ENCODE data around the gene DOC2A. TPM values are rescaled to one million over a fixed set of nuclear protein-coding genes. Genes with fewer than 3 reads are reported as not detected.
"Not testable (repeated sequence)": the region's sequence is repeated elsewhere in the genome, so short reads cannot be mapped to it uniquely, and the experiment has no call there.

DOC2A gene
- total and polyA plus RNA-seq, 9 of the 15 experiments (the other 6 are each of a cell fraction or from before 2014, with no cell fraction given): 0.03 to 0.38 (median 0.28) TPM; not detected in 1

GRCh38 chr16:30018731-30019158 is 7.9 kb upstream of the DOC2A start:
- intact Hi-C loops (cut with micrococcal nuclease) (no loop called here), in situ Hi-C loops (cut with MboI) (no loop called here)
- 2% methylated on average over 3 of the region's 4 CpGs for WGBS (ENCODE audit: insufficient coverage, low coverage, missing lambda C conversion rate)
- Histone ChIP-seq H3K79me2 (ENCODE audit: control insufficient read depth, insufficient read depth, low read length) (no peaks in the 10 kb centered on the region; the same call in 2 of the 3 replicates), H3K4me2 (ENCODE audit: insufficient read depth, low read length) (no peak overlapping the region), H2AFZ (ENCODE audit: low read depth, low read length) (no peak overlapping the region), H3K9ac (ENCODE audit: insufficient read depth in 1 of 2, low read depth in 2 of 2, low read length in 2 of 2) (no peak overlapping the region), H4K20me1 (replicated peaks; ENCODE audit: control insufficient read depth, insufficient read depth, low read length) (peaks cover 3% of the 10 kb centered on the region; the same call in 1 of the 2 replicates), H3K9me1 (ENCODE audit: control insufficient read depth, insufficient read depth, low read length) (no peaks in the 10 kb centered on the region), H3K27me3 (ENCODE audit: control insufficient read depth in 2 of 2, insufficient read depth in 2 of 2, low read length in 2 of 2) (peaks cover 0 to 13% of the 10 kb centered on the region in 2 experiments; a peak in 3 of 5 replicates), H3K4me3 (no peak overlapping the region), H3K9me3 (replicated peaks; ENCODE audit: control insufficient read depth, insufficient read depth, low read depth, low read length) (no peaks in the 10 kb centered on the region), H3K4me1 (replicated peaks in 1 of 2; ENCODE audit: control insufficient read depth in 2 of 2, insufficient read depth in 2 of 2, low read length in 2 of 2) (peaks cover 0 to 11% of the 10 kb centered on the region in 2 experiments; a peak in 3 of 5 replicates), H3K36me3 (ENCODE audit: control insufficient read depth, insufficient read depth, low read length) (no peaks in the 10 kb centered on the region), H3K27ac (ENCODE audit: extremely low read depth, low read depth, low read length) (no peak overlapping the region)
- FAIRE-seq (no peak), DNase-seq (ENCODE audit: extremely low read depth in 1 of 4, low spot score in 3 of 4) (no peak), ATAC-seq (no peak)
- BruUV-seq (replicated peaks): no TSS peak
- CTCF ChIA-PET (ENCODE audit: low intra/inter-chr PET ratio): no interaction called here
- TF ChIP-seq FOSL1 (tag; conservative IDR thresholded peaks at IDR 0.05) (0 out of 2 replicates have a peak, but pooled peaks have one; percentile 33), ZEB2 (IDR thresholded peaks at IDR 0.05) (peak; percentile 40; the same call in 1 of the 2 replicates), ZNF717 (CRISPR knock-in tag; IDR thresholded peaks at IDR 0.05) (no peak), JUN (IDR thresholded peaks at IDR 0.05; ENCODE audit: borderline replicate concordance, low read depth, low read length) (0 out of 2 replicates have a peak, but pooled peaks have one; percentile 13), JUN (CRISPR knock-in tag; IDR thresholded peaks at IDR 0.05; ENCODE audit: borderline replicate concordance) (no peak), ATF3 (IDR thresholded peaks at IDR 0.05) (peak; percentile 69), ATF3 (CRISPR knock-in tag; conservative IDR thresholded peaks at IDR 0.05) (no peak), NR1H2 (CRISPR knock-in tag; IDR thresholded peaks at IDR 0.05) (no peak)
- POLR2A ChIA-PET: interaction anchor here (0.8 kb wide), 1 partner anchor 320 kb away, joined by 3 read pairs; no protein-coding TSS in a partner anchor

GRCh38 chr16:30017937-30018336 is 7.1 kb upstream of the DOC2A start:
- H3K9ac ChIP-seq (ENCODE audit: insufficient read depth in 1 of 2, low read depth in 2 of 2, low read length in 2 of 2); H3K27ac ChIP-seq (ENCODE audit: extremely low read depth, low read depth, low read length); POLR2A ChIA-PET; H3K79me2 ChIP-seq (ENCODE audit: control insufficient read depth, insufficient read depth, low read length); H3K4me3 ChIP-seq; FAIRE-seq; H3K9me3 ChIP-seq (replicated peaks; ENCODE audit: control insufficient read depth, insufficient read depth, low read depth, low read length); DNase-seq (ENCODE audit: extremely low read depth in 1 of 4, low spot score in 3 of 4); H2AFZ ChIP-seq (ENCODE audit: low read depth, low read length); in situ Hi-C loops (cut with MboI); H3K27me3 ChIP-seq (ENCODE audit: control insufficient read depth in 2 of 2, insufficient read depth in 2 of 2, low read length in 2 of 2); H3K36me3 ChIP-seq (ENCODE audit: control insufficient read depth, insufficient read depth, low read length); H4K20me1 ChIP-seq (replicated peaks; ENCODE audit: control insufficient read depth, insufficient read depth, low read length); H3K4me2 ChIP-seq (ENCODE audit: insufficient read depth, low read length); ATAC-seq; BruUV-seq (replicated peaks); H3K9me1 ChIP-seq (ENCODE audit: control insufficient read depth, insufficient read depth, low read length); intact Hi-C loops (cut with micrococcal nuclease); CTCF ChIA-PET (ENCODE audit: low intra/inter-chr PET ratio): not testable (repeated sequence)
- peaks cover 0 to 11% of the 10 kb centered on the region in 2 experiments; a peak in 3 of 5 replicates for H3K4me1 ChIP-seq (replicated peaks in 1 of 2; ENCODE audit: control insufficient read depth in 2 of 2, insufficient read depth in 2 of 2, low read length in 2 of 2)
- WGBS (ENCODE audit: insufficient coverage, low coverage, missing lambda C conversion rate): 0% methylated on average over 1 of the region's 4 CpGs
